Measurements from ENCODE around the gene FHOD3. TPM values are rescaled to one million over a fixed set of nuclear protein-coding genes. Genes with fewer than 3 reads are reported as not detected.

FHOD3 gene
- total RNA-seq: 10 to 100 TPM; 19.8 to 24.9 TPM

GRCh38 chr18:36297417-36298125 lies at the start of gene FHOD3:
FHOD3 (plus strand) TSS chr18:36297713; CDS start chr18:36297836, 123 bp downstream.
- no peak for DNase-seq (ENCODE audit: low spot score)

GRCh38 chr18:36249392-36249791 lies 48.1 kb upstream of the FHOD3 start:
- H3K36me3 ChIP-seq: no peaks in the 10 kb centered on the region
- ATAC-seq (ENCODE audit: insufficient number of reproducible peaks, low FRiP score, low read depth): no peak
- DNase-seq (ENCODE audit: low spot score): no peak
- H3K9me3 ChIP-seq: peaks cover 4% of the 10 kb centered on the region
- TF ChIP-seq CTCF (IDR thresholded peaks at IDR 0.05): no peak
- no peak overlapping the region for H3K4me3 ChIP-seq
- H3K27me3 ChIP-seq (replicated peaks; ENCODE audit: insufficient read depth): no peaks in the 10 kb centered on the region
- H3K27ac ChIP-seq: no peak overlapping the region
- no peaks in the 10 kb centered on the region for H3K4me1 ChIP-seq (ENCODE audit: control insufficient read depth in 1 of 2, low read depth in 2 of 2)

More at GRCh38 chr18:36297417-36298125, at the start of gene FHOD3:
- Histone ChIP-seq H3K4me3 (peak within 1 kb of the TSS; percentile 97), H3K9me3 (no peaks in the 10 kb centered on the region), H3K27ac (peak within 1 kb of the TSS; percentile 85 to 86), H3K4me1 (ENCODE audit: control insufficient read depth in 1 of 2, low read depth in 2 of 2) (peaks cover 0 to 3% of the 10 kb centered on the region in 2 donors), H3K27me3 (replicated peaks; ENCODE audit: insufficient read depth) (no peaks in the 10 kb centered on the region), H3K36me3 (no peaks in the 10 kb centered on the region)
- ATAC-seq (ENCODE audit: insufficient number of reproducible peaks, low FRiP score, low read depth): peak; percentile 38
- no peak for TF ChIP-seq CTCF (IDR thresholded peaks at IDR 0.05)

- H3K27me3 ChIP-seq (replicated peaks; ENCODE audit: insufficient read depth): no peaks in the 10 kb centered on the region
- no peak for ATAC-seq (ENCODE audit: insufficient number of reproducible peaks, low FRiP score, low read depth)
- no peak overlapping the region for H3K4me3 ChIP-seq
- no peaks in the 10 kb centered on the region for H3K9me3 ChIP-seq
- no peak for DNase-seq (ENCODE audit: low spot score)
- no peak for TF ChIP-seq CTCF (IDR thresholded peaks at IDR 0.05)
- no peaks in the 10 kb centered on the region for H3K4me1 ChIP-seq (ENCODE audit: control insufficient read depth in 1 of 2, low read depth in 2 of 2)
- no peaks in the 10 kb centered on the region for H3K36me3 ChIP-seq
- H3K27ac ChIP-seq: no peak overlapping the region
Measured at GRCh38 chr18:36250827-36251226, 46.7 kb upstream of the FHOD3 start.

DNA sequence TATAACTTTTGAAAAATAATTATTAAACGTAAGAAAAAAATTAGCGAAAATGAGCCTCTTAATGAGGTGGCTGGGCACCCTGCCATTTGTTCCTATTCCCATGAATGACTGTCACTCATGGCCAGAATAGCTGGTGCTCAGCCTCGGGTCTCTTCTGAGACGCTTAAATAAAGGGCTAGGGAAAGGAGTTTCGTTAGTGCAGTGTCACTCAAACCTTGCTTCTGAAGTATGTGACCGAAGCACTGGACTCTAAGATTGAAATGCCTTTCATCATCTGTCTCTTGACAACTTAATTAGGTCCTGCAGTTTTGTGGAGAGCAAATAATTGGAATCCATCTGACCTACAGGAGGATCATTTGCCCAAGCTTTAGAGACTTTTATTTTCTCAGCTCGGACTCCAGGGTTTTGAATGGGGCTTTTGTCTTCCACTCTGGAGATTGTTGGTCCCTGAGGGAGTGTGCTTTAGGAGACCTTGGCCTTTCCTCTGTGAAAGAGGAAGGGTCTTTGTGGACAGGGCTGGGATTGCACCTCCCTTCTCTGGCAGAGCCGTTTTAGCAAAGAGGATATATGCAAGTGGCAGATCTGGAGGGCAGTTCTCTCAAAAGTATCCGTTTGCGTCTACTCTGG lies 42.3 kb upstream of the FHOD3 start:
- Histone ChIP-seq H3K4me1 (ENCODE audit: control insufficient read depth in 1 of 2, low read depth in 2 of 2) (no peaks in the 10 kb centered on the region), H3K36me3 (no peaks in the 10 kb centered on the region), H3K9me3 (no peaks in the 10 kb centered on the region), H3K27me3 (replicated peaks; ENCODE audit: insufficient read depth) (no peaks in the 10 kb centered on the region), H3K27ac (no peak overlapping the region), H3K4me3 (no peak overlapping the region)
- DNase-seq (ENCODE audit: low spot score) (no peak), ATAC-seq (ENCODE audit: insufficient number of reproducible peaks, low FRiP score, low read depth) (no peak)
- no peak for TF ChIP-seq CTCF (IDR thresholded peaks at IDR 0.05)

- H3K27me3 ChIP-seq (replicated peaks; ENCODE audit: insufficient read depth): no peaks in the 10 kb centered on the region
- no peak overlapping the region for H3K4me3 ChIP-seq
- H3K4me1 ChIP-seq (ENCODE audit: control insufficient read depth in 1 of 2, low read depth in 2 of 2): no peaks in the 10 kb centered on the region
- no peak for DNase-seq (ENCODE audit: low spot score)
- ATAC-seq (ENCODE audit: insufficient number of reproducible peaks, low FRiP score, low read depth): no peak
- H3K9me3 ChIP-seq: no peaks in the 10 kb centered on the region
- H3K36me3 ChIP-seq: no peaks in the 10 kb centered on the region
- H3K27ac ChIP-seq: no peak overlapping the region
- no peak for TF ChIP-seq CTCF (IDR thresholded peaks at IDR 0.05)
Measured at GRCh38 chr18:36256094-36256493, 41.4 kb upstream of the FHOD3 start.
